ENCODE results near the gene TOLLIP.
"Not testable (repeated sequence)": the region's sequence is repeated elsewhere in the genome, so short reads cannot be mapped to it uniquely, and the experiment has no call there.

TOLLIP gene

DNA sequence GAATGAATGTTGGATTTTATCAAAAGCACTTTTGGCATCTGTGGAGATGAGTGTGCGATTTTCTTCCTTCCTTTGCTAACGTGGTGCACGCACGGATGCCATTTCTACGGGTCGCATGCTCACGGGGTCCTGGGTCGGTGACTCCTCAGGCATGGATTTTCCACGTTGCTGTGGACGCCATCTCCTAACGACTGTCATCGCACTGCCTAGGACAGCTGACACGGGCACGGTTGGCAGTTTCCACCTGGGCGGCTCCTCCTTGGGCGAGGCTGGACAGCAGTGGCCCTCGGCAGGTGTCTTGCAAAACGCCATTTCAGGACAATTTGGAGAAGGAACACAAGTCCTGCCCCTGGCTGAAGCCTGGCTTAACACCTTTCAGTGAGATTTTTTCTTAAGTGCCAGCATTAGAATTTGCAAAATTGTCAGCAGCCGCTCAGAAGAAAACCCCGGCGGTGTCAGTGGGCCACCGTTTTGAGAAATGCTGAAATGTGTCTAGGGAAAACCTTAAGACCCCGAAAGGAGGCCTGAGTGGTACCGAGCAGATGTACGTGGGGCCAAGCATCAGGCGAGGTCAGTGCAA, 34.7 kb upstream of the TOLLIP start:
- in situ Hi-C loops (cut with HindIII; ENCODE audit: low sequenced_read_pairs): no loop called here

DNA sequence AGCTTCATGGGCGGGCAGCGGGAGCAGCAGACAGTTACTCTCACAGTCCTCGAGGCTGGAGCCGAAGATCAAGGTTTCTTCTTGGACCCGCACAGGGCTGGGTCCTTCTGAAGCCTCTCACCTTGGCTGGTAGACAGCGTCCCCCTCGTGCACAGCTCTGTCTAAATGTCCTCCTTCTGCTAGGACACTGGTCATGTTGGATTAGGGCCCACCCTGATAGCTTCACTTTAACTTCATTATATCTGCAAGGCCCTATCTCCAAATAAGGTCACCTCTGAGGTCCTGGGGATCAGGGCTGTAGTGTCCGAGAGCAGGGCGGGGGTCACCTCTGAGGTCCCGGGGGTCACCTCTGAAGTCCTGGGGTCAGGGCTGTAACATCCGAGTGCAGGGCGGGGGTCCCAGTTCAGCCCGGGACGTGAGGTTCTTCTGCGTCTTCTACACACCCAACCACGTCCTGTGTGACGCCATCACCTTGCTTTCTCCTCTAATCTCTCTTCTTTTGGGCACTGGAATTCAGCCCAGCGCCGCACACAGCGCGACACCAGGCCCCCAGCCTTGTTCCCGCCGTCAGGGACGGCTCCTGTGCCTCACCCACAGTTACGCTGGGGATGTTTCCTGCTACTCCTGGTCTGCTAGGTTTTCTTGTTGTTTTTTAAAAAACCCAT, 34.1 kb upstream of the TOLLIP start:
- in situ Hi-C loops (cut with HindIII; ENCODE audit: low sequenced_read_pairs): no loop called here

DNA sequence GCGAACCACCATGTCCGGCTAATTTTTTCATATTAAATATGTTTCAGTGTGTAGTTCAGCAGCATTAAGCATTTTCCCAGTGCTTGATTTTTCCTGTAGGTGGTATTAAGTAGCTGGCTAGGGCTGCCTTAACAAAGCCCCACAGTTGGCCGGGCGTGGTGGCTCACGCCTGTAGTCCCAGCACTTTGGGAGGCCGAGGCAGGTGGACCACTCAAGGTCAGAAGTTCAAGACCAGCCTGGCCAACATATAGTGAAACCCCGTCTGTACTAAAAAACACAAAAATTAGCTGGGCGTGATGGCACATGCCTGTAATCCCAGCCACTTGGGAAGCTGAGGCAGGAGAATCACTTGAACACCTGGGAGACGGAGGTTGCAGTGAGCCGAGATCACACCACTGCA, 33.5 kb upstream of the TOLLIP start:
- in situ Hi-C loops (cut with HindIII; ENCODE audit: low sequenced_read_pairs): no loop called here

DNA sequence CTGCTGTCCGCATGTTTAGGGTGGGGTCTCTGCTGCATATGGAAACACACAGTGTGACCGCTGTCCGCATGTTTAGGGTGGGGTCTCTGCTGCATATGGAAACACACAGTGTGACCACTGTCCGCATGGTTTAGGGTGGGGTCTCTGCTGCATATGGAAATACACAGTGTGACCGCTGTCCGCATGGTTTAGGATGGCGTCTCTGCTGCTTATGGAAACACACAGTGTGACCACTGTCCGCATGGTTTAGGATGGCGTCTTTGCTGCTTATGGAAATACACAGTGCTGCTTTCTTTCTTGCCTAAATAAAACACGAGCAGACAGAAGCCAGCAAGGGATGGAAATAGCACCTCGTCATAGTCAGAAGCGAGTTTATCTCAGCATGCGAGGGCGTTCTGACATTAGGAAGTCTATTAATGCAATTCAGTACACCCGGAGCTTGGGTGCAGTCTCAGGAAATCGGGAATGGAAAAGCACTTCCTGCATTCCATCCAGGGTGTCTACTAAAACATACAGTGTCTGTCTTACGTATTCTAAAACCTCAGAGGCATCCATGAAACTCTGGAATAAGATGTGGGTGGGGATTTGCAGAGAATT, 32.6 kb upstream of the TOLLIP start:
- in situ Hi-C loops (cut with HindIII; ENCODE audit: low sequenced_read_pairs): no loop called here

DNA sequence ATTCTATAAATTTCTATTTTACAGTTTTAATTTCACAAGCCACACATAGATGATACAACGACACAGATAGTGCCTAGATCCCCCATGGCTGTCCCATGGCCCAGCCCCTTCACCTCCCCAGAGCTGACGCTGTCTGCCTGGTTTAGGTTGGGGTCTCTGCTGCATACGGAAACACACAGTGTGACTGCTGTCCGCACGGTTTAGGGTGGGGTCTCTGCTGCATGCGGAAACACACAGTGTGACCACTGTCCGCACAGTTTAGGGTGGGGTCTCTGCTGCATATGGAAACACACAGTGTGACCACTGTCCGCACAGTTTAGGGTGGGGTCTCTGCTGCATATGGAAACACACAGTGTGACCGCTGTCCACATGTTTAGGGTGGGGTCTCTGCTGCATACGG, 31.8 kb upstream of the TOLLIP start:
- in situ Hi-C loops (cut with HindIII; ENCODE audit: low sequenced_read_pairs): not testable (repeated sequence)

DNA sequence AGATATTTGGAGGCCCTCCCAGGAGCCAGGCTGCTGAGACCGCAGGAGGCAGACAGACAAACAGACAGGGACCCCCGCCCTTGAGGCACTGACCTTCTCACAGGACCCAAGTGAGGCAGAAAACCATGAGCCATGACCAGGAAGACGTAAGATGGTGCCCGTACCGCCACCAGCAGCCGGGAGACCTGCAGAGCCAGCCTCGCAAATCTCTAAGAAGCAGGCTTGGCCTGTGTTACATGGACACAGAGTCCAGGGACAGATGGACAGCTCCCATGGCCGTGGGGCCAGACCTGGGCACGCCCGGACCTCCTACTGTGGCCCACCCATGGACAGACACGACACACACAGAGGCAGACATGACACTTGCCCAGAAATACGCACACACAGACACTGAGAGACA, 30.7 kb upstream of the TOLLIP start:
- in situ Hi-C loops (cut with HindIII; ENCODE audit: low sequenced_read_pairs): no loop called here

DNA sequence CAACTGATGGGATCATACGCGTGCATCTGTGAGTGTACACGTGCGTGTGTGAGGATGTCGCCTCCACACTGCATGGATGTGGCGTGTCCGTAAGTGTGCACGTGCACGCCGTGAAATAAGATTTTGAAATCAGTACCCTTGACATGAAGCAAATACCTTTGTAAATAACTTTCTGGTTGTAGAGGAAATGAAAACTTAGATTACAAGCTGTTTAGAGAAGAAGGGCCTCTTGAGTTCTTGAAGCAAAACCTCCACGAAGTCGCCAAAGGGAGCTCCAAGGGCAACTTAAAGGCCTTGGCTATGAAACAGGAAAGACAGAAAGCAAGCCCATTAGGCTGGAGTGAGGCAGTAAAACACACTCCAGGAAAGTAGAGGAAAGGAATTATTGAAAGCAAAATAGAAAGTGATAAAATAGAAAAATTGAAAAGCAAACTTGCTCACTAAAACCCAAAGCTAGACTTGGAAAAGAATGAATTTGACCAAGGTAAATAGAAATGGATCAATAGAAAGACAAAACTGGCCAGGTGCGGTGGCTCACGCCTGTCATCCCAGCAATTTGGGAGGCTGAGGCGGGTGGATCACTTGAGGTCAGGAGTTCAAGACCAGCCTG, 29.7 kb upstream of the TOLLIP start:
- in situ Hi-C loops (cut with HindIII; ENCODE audit: low sequenced_read_pairs): no loop called here

DNA sequence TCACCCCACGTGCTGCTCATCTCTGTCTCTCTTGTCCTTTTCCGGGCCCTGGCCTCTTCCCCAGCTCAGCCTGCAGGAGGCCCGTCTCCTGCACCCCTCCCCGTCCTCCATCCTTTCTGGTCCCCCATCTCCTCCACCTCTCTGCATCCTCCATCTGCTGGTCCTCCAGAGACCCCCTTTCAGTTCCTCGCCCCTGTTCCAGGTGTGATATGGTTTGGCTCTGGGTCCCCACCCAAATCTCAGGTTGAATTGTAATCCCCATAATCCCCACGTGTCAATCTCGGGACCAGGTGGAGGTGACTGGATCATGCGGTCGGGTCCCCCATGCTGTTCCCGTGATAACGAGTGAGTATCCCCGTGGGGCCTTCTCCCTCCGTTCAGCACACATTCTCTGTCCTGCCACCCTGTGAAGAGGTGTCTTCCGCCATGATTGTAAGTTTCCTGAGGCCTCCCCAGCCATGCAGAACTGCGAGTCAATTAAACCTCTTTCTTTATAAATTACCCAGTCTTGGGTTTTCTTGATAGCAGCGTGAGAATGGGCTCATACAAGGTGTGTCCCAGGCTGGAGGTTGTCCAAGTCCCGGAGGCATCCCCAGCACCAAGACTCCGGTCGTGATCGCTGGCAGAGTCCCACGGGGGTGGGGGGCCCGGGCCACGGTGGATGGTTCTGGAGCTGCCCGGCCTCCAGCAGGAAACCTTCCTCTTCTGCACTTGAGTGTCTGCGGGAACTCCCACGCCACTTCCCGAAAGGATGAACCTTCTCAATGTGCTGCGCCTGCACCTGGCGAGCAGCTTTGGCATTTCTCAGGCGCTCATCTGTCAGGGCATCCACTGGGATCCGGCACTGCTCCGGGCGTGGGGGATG, 29.0 kb upstream of the TOLLIP start:
- in situ Hi-C loops (cut with HindIII; ENCODE audit: low sequenced_read_pairs): no loop called here

DNA sequence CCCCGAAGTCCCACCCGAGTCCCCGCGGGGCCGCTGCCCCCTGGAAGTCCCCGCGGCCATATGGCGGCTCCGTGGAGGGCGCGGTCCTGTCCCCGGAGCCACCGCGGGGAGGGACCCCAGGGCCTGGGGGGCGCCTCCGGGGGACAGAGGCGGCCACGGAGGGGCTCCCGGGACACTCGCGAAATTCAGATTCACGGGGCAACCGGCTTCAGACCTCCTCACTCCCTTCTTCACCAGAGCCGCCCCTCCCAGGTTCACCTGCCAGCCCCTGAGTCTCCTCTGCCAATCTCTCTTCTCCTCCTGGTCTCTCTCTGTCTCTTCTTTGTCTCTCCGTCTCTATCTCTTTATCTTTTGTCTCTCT, 28.2 kb upstream of the TOLLIP start:
- in situ Hi-C loops (cut with HindIII; ENCODE audit: low sequenced_read_pairs): no loop called here

DNA sequence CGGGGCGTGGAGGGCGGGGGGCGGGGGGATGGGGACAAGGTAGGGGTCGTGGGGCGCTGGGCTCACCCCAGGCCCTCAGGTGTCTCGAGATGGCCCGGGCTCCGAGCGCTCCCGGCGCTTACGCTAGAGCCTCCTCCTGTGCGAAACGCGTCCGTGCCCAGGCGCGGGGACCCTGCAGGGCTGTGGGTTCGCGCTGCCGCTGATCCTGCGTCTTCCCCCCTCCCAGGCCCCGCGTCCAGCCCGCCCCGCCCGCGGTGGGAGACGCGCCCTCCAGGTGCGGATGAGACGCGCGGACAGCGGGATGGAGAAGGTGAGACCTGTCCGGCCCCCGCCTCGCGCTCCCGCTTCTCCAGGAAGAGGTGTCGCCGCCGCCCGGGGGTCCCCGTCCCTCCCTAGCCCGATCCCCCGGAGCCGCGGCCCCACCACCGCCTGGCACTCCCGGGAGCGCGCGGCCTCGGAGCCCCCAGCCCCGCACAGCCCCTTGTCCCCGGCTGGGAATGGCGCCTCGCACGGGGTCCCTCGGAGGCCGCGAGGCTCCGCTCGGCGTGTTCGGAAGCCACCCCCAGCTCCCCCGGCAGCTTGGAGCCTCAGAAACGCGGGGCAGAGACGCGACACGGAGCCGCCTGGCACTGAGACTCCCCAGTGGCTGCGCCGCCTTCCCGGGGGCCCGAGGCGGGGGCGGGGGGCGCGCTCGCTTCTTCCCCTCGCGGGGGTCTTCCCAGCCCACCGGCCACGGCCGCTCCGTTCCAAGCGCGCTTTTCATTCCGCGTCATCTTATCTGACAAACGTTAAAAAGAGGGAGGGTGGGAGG, 27.6 kb upstream of the TOLLIP start:
- in situ Hi-C loops (cut with HindIII; ENCODE audit: low sequenced_read_pairs): no loop called here

DNA sequence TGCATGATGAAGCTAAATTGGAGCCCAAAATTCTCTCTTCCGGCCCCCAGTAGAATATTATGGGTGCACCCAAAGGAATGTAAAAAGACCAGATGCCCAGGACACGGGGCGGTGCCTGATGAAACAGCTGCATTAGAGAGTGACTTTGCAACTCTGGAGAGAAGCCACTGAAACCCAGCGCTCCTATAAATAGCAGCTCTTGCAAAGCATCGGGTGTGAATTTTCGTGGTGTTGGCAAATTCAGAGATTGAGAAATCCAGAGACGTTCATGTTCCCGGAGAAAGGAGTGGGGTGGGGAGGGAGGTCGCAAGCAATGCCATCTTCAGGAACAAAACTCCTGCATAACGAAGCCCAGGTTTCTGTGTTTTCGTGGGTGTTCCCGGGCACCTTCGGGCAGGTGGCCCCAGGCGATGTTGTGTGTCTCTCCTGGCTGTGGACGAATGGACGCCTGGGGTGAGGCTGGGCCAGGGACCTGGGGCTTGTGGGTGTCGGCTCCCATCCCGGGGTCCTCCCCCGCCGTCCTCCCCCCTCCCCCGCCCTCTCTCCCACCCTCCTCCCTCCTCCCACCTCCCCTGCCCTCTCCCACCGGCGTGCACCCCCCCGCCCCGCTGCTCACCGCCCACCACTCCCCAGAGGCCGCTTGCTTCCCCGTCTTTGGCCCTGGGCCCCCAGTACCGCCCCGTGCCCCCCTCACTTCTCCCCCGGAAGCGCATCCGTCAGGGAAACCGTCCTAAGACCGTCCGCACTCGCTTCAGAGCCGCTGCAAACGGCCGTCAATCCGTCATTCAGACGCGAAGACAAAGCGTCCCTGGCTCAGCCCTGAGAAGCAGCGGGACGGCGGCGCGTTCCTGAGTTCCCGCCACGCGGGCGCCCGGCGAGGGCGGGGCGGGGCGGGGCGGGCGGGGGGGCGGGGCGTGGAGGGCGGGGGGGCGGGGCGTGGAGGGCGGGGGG, 26.7 kb upstream of the TOLLIP start:
- in situ Hi-C loops (cut with HindIII; ENCODE audit: low sequenced_read_pairs): no loop called here

DNA sequence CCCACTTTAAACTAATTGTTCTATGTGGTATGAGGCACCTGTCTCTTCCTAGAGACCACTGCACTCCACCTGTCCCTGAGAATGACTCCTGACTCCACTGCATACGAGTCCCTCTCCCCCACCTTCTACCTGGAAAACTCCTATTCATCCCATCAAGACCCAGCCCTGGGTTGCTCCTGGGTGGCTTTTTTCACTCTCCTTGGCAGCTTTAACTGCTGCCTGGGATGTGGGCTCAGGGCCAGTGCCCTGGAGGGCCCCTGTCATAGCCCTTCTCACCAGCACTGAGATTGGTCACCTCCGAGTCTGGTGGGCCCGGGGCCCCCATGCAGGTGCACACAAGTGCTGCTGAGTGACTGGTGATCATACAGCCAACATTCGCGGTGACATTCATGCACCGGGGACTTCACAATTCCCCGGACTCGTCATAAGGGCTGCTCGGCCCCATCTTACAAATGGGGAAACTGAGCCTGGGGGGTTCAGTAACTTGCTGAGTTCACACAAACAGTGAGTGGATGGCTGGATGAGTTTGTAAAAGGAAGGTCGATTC, 25.9 kb upstream of the TOLLIP start:
- in situ Hi-C loops (cut with HindIII; ENCODE audit: low sequenced_read_pairs): no loop called here

DNA sequence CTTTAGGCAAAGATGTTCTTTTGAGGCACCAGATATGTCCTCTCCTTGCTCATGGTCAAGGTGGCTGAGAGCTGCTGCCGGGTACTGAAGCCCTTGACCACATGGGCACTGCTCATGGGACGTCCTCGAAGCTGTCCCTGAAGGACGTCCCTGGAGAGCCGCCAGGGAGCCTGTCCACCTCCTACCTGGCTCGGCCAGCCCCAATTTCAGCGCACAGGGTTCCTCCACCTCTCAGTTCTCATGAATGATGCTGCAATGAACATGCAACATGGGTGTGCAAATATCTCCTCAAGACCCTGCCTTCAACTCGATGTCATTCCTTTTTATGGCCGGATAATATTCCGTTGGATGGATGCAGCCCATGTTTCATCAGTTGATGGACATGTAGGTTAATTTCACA, 24.4 kb upstream of the TOLLIP start:
- in situ Hi-C loops (cut with HindIII; ENCODE audit: low sequenced_read_pairs): no loop called here

DNA sequence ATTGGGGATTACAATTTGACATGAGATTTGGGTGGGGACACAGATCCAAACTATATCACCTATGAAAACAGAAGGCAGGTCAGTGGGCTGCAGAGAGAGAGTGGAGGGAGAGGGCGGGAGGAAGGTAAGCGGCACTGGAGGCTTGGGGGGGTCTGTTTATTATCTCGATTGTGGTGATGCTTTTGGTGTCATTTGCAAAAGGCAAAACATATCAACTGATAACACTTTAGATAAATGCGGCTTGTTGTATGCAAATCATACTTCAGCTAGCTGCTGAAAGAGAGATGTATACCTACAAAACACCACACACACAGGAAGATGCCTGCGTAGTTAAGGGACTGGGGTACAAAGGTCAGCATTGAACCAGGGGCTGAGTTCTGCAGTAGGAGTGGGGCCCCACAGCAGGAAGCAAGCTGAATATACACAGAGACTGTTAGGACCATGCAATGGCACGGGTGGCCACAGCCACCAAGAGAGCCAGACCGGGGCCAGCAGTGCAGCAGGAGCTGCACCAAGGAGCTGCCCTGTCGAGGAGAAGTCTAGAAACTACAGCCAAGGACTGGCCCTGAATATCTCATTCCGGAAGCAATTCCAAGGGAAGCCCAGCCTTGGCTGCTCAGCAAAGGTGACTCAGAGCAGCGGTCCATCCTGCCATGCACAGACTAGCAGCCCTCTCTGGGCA, 23.8 kb upstream of the TOLLIP start:
- in situ Hi-C loops (cut with HindIII; ENCODE audit: low sequenced_read_pairs): no loop called here

DNA sequence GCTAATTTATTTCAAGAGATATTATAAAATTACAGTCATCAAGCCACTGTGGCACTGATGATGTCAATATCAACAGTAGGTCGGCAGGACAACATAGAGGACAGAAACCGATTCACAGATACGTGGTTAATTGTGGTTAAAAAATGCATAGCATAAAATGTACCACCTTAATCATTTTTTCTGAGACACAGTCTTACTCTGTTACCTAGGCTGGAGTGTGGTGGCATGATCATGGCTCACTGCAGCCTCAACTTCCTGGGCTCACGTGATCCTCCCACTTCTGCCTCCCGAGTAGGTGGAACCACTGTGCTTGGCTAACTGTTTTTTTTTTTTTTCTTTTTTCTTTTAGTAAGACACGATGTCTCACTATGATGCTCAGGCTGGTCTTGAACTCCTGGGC, 21.0 kb upstream of the TOLLIP start:
- in situ Hi-C loops (cut with HindIII; ENCODE audit: low sequenced_read_pairs): no loop called here

DNA sequence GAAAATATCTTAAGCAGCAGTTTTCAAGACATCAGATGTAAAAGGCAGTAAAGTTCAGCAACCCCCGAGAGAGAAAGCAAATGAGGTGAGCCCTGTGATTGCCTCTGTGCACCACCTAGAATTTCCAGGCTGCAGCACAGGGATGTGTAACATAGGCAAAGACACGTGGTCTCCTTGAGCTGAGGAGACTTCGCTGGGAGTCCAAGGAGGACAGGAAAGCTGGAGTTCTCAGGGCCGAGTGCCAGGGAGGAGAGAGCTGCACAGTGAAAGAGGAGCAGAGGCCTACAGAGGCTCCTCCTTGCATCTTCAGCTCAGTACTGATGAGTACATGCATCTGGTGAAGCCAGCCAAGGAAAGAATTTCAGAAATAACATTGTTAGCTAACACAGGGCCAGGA, 17.6 kb upstream of the TOLLIP start:
- in situ Hi-C loops (cut with HindIII; ENCODE audit: low sequenced_read_pairs): no loop called here

DNA sequence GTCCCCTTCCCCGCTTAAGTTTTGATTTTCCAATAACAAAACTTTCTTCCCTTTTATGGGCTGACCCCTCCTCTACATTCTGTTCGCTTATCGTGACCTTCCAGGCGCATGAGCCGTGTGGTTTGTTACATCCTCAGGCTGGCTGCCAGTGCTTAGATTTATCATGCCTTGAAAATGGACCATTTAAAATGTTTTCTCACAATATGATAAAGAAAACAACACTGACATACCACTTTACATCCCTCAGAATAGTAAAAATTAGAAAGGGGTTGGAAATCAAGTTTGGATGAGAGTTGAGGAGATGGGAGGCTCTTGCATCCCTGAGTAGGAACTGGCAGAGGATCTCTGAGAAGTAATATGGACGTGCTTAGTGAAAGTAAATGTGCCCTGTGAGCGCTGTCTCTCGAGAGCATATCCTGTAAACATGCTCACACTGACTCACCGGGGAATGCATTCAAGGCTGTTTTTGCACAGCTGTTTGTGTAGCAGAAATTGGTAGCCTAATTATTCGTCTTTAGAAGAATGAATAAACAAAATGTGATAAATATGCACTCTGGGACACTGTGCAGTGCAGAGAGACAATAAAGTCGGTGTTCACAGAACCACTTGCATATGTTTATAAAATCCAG, 17.1 kb upstream of the TOLLIP start:
- in situ Hi-C loops (cut with HindIII; ENCODE audit: low sequenced_read_pairs): no loop called here

DNA sequence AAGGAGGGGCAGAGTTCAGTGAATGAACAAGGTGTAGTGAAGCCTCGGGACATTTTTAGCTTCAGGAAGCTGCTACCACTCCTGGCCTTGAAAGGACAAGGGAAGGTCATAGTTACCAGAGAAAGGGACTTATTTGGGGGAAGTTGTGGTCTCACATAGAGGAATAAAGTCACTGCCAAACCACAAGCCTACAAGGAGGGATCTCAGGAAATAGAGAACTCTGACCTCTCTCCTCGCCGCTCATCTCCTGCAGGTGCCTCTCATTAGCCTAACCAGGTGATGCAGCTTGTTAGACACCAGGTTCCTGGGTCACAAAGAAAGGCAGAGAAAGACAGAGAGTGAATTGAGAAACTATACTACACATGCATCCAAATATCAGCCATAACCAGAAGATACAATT, 14.3 kb upstream of the TOLLIP start:
- in situ Hi-C loops (cut with HindIII; ENCODE audit: low sequenced_read_pairs): no loop called here
